NCI-H460 (cell line): ENCODE measurements around the gene TLK1. TPM values are rescaled to one million over a fixed set of nuclear protein-coding genes. Genes with fewer than 3 reads are reported as not detected.

ENCODE experiments used
- DNase-seq: peaks from one replicate; pipeline ENCODE4 v3.0.0-alpha.2; 2016; ENCODE audit warnings: low read depth; ENCODE audit errors: extremely low read depth
- total RNA-seq: library from RNA; depleted of rRNA; stranded (reverse); fragments of >200 nt; shearing (Covaris generic); gene quantifications from 2 replicates; pipeline ENCODE4 v1.2.3, GENCODE V29; 2014

TLK1 gene
- total RNA-seq, 1 experiment from 2014 or later: 14.4 TPM

DNA sequence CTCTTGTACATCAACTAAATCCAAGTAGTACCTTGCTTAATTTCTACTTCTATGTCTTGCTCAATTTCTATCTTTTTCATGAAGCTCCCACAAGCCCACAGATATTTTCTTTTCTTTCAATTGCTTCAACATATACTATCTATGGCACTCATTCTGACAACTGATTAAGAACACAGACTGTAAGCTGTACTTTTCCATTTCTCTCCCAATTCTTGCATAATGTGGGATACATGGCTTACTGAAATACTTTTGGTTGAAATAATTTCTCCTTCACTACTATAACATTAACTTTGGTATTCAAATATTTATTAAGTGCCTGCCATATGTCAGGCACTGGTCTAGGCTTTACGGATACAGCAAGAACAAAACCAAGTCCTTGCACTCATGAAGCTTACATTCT lies 146.8 kb downstream of the TLK1 start:
- no peak for DNase-seq

DNA sequence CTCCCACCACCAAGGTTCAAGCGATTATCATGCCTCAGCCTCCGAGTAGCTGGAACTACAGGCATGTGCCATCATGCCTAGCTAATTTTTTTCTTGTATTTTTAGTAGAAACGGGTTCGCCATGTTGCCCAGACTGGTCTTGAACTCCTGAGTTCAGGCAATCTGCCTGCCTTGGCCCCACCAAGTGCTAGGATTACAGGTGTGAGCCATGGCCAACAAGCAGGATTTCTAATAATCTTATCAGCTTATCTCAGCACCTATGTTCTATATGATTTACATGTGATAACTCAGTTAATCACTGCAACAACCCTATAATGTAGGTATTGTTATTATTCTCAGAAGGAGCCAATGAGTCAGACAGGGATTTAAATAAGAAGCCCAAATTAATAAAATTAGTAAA lies 151.3 kb downstream of the TLK1 start:
- no peak for DNase-seq

DNA sequence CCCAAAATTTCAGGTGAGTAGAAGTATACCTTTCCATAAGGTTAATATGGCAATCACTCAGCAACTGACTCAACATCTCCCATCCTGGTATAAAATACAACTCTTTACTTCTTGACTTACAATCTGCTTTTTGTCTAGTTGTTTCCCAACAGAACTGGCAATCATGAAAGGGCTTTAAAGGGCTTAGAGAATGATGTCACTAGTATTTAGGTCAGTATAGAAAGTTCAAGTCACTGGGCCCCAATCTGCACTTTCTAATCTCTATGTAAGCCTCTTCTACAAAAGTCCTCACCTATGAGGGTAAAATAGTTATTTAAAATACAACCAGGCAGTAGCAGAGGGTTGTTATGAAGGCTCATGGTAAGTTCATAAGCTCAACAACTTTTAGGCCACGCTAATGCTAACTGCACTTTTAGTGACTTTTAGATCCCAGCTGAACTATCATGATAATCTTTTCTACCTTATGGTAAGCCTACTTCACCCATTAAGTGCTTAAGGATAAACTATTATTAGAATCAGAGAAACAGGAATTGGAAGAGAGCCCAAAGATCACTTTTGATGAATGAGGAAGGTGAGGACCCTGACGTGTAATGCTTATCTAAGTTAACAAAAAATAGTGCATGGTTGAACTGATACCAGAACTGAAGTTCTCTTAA lies 152.0 kb downstream of the TLK1 start:
- no peak for DNase-seq

DNA sequence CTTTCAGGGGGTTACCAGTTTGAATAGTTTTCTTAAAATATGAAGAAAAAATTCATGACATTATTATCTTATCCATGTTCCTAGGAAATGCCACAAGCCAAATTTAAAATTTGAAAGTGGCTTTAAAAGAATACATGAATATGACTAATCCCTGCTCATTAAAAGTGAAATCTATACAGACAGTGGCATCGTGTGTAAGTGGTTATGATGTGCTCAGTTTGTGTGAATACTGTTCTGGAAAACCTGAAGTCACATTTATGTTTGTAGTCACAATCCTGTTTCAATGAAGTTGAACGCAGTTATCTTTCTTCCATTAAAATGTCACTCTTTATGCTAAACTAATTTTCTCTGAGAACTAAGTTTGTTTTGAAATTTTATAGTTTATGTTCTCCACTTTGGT lies 155.9 kb downstream of the TLK1 start:
- DNase-seq: no peak

DNA sequence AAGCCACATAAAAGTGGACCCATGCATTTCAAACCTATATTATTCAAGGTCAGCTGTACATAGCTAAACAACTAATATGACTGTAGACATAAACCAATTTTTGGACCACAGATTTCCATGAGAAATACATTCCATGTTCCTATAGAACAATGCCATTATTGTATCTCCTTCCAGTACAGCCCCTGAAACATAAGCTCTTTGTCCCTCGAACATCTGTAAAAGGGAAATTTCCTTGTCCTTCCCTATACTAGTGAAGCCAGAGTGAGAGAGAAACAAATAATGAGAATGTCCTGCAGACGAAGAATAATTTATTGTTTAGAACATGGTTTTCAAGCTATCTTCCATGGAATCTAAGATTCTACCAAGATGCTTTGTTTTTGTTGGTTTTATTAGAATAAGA lies 156.3 kb downstream of the TLK1 start:
- DNase-seq: no peak

DNA sequence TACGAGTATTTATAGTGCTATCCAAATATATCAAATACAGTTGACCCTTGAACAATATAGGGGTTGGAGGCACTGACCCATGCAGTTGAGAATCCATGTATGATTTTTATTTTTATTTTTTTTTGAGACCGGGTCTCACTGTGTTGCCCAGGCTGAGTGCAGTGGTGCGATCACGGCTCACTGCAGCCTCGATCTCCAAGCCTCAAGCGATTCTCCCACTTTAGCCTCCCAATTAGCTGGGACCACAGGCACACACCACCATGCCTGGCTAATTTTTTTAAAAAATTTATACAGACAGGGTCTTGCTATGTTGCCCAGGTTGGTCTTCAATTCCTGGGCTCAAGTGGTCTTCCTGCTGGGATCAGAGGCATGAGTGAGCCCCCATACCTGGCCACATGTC lies 161.0 kb downstream of the TLK1 start:
- DNase-seq: no peak

DNA sequence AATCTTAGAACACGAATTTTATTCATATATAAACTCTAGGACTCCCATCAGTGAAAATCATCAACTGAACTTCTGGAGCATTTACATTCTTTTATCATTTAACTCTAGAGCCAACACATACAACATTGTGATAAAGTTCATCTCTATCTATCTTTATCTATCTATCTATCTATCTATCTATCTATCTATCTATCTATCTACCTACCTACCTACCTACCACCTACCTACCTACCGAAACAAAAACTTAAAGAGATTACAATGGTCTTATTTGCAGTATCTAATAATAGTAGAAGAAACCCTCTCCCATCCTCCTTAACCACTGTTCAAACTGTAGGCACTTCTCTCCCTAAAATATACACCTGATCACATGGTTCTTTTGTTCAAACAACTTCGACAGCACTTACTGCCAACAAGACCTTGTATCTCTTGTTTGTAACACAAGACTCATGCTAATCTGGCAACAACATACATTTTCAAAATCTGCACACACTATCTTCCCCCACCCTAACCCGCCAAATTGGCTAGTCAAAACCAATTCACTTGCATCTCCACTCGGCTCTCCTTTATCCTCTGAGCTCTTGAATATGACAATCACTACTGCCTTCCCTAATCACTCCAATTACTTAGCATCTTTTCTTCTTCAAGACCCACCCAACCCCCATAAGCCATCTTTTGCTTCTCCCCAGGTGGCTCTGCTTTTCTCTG lies 162.6 kb downstream of the TLK1 start:
- DNase-seq: no peak

DNA sequence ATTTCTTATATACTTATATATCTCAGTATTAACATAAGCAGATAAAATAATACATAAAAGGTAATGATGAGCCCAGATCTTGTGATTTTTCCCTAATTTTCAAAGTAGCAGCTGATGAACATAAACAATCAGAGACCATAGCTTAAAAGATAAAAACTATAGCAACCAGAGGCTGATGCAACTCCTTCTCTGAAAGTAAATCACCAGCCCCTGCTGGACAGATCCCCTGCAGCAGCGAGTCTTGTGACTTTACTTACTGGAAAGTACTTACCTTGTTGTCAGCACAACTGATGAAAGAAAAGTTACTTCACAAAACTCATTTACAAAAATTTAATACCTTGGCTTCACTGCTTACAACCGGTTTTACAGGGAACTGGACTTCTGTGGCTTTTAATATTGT lies 164.4 kb downstream of the TLK1 start:
- no peak for DNase-seq

DNA sequence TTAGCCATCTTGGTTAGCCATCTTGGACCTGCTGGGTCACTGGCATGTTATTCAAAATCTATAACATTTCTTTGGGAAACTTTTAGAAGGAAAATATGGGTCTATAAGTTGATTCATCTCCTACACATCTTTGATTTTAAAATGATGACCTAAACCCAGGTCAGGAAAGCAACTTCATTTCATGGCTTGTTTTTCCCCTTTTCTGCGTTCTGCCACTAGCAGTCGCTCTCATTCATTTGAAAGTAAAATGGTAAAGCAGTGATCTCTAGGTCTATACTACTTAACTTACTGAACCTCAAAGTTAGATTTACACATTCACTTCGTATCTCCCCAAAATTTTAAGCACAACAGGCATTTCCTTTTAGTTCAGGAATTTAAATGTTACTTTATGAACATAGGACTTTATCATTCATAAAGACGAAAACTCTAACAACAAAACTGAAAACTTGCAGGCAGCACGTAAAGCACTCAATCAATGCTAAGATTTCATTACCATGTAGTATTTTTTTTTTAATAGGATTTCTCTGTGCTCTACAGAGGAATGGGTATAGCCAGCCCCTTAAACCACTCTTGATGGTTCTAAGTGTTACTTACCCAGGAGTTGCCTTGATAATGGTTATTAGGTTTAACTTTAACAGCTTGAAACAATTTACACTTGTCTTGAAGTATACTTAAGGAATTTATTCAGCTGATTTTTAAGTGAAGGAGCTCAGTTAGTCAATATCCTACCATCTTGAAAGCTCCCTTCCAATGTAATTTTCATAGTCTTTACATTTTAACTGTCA lies 169.1 kb downstream of the TLK1 start:
- no peak for DNase-seq

DNA sequence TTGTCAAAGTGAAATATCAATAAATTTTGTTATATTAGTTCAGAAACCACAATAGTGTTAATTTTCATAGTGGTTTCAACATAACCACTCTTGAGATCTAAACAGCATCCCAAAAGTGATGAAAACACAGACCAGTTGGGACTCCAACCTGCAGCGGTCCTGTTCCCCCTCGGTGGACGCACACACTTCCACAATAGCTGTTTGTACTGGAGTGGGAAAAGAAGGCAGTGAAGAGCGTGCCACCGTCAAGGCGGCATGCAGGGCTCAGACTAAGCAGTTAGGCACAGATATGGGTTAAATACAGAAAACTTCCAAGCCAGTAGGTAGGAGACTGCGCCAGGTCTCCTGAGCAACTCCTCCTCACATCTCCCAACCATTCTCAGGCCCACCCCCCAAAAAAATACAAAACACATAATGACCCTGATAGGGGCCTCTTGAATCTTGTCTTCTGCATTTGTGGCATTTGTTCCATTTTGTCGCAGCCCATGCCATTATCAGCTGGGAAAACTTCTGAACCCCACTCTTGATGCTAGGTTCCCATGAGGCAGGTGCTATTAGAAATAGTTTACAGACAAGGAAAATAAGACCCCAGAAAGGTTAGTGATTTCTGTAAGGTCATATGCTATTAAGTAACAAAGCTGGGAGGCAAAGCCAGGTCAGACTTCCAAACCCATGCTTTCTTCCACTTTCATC lies 174.0 kb downstream of the TLK1 start:
- DNase-seq: no peak

DNA sequence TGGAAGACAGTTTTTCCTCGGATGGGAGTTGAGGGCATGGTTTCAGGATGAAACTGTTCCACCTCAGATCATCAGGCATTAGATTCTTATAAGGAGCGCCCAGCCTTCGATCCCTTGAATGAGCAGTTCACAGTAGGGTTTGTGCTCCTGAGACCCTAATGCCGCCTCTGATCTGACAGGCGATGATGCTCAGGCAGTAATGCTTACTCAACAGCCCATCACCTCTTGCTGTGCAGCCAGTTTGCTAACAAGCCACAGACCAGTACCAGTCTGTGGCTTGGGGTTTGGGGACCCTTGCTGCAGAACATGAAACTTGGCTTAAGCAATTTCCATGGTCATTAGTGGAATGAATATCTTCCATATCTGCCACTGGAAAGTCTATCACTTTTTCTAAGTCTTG lies 175.3 kb downstream of the TLK1 start:
- DNase-seq: no peak

DNA sequence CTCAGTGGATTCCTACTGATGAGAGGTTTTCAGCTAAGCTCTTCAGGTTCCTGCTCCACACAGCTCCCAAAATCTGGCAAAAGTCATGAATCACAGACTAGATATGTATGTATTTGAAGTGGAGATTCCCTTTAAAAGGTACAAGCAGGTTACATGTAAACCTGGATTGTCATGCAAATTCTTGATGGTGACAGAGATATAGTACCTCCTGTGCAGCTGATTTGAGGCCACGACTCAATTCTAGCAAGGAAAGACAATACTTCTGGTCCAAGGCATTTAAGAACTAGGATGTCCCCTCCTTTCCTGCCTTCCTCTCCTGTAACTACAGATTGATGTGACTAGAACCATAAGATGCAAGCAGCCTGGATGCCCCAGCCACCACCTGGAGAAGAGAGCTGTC lies 176.6 kb downstream of the TLK1 start:
- DNase-seq: no peak

DNA sequence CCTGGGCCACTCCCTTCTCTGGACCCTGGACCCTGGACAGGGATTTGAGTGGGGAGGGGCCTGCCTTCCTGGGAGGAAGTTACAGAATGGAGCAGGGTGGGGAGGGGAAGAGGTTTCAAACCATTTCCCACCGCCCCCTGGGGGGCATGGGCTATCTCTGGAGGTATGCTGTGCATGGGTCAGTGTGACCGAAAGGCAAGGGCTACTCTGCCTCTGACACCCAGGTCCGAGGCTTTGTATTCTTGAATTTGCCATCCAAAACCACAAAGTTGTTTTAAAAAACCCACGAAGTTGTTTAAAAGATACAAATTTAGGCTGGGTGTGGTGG lies 184.8 kb downstream of the TLK1 start:
- no peak for DNase-seq

DNA sequence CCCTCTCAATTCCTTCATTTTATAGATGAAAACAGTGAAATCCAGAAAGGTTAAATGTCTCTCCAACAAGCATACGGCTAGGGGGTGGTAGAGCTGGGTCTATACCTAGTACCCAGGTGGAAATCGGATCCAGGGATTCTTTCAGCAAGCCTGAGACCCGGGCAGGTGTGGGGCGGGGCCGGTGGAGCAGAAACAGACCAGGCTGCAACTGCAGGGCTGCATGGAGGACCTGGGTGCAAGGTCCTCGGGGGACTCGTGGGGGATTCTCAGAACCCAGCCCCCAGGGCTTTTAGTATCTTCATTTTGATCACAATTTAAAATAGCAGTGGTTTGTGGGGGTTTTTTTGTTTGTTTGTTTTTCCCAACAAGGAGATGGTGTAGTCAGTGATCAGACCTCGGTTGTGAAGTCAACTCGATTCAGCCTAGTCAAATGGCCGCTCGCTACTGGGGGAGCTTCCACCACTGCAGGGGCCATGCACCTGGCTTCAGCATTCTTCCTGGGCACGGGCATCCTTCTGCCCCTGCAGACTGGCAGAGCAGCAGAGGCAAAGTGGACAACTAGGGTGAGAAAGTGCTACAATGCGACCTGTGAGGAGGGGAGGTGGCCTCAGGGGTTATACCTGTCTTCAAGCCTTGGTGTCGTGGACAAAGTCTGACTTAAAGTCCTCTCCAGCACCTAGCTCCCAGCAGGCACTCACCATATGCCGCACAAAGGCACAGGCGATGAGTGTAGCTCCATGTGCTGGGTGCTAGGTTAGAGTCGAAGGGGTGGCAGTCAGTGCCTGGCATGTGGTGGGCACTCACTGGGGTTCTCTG lies 185.4 kb downstream of the TLK1 start:
- no peak for DNase-seq

DNA sequence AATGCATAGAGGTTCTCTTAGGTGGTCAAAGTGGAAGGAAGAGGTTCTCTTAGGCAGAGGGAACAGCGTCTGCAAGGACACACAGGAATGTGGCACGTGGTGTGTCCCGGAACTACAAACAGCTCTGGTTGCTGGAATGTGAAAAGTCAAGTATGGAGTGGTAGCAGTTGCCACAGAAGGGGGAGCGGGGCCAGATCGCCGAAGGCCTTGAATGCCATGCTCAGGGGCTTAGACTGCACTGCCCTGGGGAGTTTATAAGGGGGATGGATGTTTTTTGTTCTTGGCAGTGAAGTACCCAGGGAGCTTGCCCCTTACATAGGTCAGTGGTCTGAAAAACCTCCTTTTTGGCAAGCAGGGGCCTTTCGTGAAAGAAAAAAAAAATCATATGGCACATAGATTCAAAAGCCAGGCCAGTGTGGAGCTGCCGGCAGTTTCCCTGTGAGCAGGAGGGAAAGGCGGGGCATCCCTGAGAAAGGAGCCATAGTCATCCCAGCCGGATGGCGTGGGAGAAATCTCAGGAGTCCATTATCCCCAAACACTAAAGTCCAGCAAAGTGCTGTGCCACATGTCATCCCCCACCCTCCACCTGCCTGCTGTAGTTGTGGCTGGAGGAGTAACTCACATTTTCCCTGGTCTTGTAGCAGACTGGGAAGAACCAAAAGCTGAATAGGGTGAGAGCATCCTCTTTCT lies 186.2 kb downstream of the TLK1 start:
- peak; percentile 11 for DNase-seq

DNA sequence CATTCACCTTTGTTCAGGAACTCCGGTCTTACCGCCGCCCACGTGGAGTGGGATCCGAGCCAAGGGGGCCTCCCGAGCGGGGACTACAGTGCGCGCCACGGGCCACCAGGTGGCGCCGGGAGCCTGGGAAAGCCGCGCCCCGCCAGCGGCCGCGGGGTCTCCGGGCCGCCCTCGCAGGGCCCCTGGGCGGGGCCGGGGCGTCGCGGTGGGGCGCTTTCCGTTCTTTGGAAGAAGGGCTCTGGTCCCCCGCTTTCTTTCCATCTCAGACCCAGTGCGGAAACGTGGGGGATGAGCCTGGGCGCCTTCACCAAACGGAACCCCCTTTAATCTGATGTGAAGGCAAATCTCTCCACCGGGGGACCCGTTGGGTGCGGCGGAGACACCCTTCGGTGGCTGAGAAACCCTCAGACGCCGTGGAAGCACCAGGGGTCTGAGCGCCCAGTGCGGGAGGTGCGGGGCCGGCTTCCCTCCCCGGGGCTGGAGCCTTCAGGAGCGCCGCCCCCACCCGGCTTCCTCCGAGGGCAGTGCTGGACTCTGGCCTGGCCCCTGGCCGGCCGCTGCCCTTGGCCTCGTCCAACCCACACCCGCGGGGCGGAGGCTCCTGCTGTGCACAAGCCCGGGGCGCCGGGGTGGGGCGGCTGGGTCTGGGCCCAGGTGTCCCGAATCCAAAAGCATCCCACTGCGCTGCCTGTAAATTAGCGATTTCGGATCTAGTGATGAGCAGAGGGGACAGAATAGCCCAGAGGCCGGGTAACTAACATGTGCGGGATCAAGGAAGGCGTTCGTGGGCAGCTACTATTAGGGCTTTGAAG lies 187.0 kb downstream of the TLK1 start:
- peak; percentile 75 for DNase-seq

DNA sequence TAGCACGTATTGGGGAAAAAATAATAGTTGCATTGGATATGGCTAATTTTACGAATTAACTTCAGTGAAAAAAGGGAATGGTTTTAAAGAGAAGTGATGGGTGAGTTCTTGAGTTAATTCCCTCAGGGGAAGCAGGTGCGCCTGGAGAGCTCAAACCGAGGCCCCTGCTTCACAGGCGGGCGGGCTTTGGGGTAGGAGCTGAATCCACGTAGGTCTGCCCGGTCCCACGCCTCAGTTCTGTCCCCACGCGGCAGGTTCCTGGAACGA lies 187.5 kb downstream of the TLK1 start:
- no peak for DNase-seq

DNA sequence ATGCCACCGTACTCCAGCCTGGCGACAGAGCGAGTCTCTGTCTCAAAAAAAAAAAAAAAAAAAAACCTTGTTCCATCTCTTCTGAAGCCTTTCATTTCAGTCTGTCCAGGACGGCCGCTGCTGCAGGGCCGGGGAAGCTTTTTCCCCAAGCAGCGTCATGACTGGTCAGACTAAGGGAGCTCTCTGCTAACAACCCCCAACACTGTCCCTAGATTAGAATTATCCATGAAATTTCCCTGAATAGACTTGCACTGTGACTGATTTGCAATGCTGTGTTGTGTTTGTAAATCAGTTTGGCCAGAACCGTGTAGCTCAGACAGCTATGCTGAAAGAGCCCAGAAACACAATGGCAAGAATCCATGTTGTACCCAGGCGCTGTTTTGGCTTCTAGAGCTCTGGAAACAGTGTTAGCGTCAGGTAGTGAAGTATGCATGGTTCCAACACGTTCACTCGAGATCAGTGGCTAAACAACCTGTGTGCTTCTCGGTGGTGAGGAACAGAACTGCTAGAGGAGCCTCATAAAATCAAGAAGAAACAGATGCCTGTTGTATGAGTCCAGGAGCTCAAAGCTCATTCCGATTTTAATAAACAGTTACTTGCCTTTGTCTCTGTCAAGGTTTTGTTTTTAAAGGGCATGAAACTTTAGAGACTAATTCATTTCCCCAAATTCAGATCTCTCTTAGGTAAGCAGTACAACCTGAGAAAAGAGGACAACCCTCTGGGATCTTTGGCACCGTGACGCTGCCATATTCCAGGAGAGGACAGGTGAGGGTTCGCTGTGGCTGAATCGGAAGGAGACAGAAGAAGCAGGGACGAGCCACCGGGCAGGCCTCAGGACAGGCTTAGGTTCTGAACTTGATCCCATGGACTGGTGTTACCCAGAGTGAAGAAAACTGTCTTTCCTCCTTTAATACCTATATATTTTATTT lies 188.1 kb downstream of the TLK1 start:
- DNase-seq: no peak
